SU-DHL-6 (cell line): ENCODE measurements around the gene CCDC28B.

ENCODE experiments used
- CTCF ChIP-seq: fragments of 200-600 bp; sonication (generic); IDR thresholded peaks from one replicate; pipeline ENCODE4 v1.5.1; 2017; ENCODE audit warnings: antibody characterized with exemption, mild to moderate bottlenecking, low read length, moderate library complexity; ENCODE audit not compliant: insufficient read depth, poor library complexity, severe bottlenecking
- EZH2phosphoT487 ChIP-seq: fragments of 200-600 bp; sonication (generic), shearing (Covaris generic); conservative IDR thresholded peaks from 2 replicates; pipeline ENCODE4 v1.6.1; 2018; ENCODE audit warnings: mild to moderate bottlenecking, antibody characterized with exemption, low read length, moderate library complexity, mixed read lengths

DNA sequence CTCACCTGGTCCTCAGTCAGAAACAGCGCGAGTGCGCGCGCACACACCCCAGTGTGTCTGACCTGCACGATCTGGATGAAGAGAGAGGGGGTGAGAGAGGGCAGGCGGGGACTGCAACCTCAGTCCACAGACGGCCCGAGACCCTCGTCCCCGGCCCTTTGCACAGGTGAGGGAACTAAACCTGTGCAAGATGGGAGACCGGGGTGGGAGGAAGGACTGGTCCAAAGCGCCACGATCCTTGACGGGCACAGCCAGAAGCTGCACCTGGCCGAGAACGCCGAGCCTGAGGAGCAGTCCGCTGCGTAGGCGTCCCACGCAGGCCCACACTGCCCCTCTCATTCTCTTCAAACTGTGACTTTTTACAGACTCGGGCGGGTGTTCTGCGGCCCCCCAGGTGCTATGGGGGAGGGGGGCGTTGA lies 4.6 kb downstream of the CCDC28B start:
- no peak for TF ChIP-seq CTCF
- TF ChIP-seq EZH2phosphoT487, result no peak
